HG02885 (cell line): ENCODE results near the gene BECN2.
A peak's percentile ranks its signal among the peaks of the same experiment; 100 is the strongest.
"Not testable (repeated sequence)": the region's sequence is repeated elsewhere in the genome, so short reads cannot be mapped to it uniquely, and the experiment has no call there.

ENCODE experiments used
- ATAC-seq: cut with Tn5 transposase; IDR thresholded peaks from one replicate; pipeline ENCODE4 v1.9.1; 2021; ENCODE audit warnings: mild to moderate bottlenecking; ENCODE audit not compliant: unreplicated experiment, poor library complexity

BECN2 gene

DNA sequence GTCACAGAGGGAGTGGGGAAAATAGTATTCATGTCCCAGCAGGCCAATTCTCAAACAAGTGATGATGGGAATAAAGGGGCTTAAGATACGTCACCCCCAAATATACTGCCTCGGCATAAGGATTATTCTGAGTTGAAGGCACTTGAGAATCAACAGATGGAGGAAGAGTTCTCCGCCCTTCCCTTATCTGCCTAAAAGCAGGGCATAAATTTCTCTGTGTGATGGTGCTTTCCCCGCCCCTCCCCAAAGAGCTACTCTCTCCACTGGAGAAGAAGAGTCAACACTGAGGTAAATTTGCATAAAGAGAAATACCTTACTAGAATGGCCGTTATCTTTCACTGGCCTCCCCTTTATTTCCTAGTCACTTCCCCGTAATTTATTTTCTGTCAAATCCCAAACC lies 18.7 kb downstream of the BECN2 start:
- ATAC-seq: no peak

DNA sequence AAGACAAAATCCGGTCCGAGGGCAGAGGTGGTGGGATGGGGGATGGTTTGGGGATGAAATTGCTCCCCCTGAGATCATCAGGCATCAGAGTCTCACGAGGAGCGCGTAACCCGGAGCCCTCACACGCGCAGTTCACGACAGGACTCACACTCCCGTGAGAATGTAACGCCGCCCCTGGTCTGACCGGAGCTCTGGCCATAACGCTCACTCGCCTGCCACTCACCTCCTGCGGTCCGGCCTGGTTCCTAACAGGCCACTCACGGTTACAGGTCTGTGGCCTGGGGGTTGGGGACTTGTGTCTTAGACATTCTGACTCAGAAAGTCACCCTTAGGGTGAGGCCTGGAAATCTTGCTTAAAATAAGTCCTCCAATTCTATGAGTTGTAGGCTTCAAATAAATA lies 21.5 kb downstream of the BECN2 start:
- no peak for ATAC-seq

DNA sequence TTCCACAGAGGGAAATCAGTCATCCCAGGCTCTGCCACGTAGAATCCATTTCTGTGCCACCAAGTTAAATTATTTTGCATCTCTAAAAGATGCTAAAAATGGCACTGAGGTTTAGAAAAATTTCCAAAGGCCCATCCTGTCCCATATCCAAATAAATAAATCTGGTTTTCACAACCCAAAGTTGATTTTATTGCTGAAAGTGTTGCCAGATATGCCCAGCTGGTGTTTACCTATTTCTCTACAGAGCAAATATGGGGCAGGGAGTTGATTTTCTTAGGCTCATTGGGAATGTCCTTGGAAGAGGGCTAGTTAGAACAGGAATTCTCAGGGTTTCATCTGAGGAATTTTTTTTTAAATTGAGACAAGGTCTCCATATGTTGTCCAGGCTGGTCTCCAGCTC lies 22.4 kb downstream of the BECN2 start:
- no peak for ATAC-seq

- peak; percentile 68 for ATAC-seq
Measured at GRCh38 chr1:241985787-241986186, 28.2 kb downstream of the BECN2 start.

- not testable (repeated sequence) for ATAC-seq
Measured at GRCh38 chr1:241988389-241988930, 30.9 kb downstream of the BECN2 start.

DNA sequence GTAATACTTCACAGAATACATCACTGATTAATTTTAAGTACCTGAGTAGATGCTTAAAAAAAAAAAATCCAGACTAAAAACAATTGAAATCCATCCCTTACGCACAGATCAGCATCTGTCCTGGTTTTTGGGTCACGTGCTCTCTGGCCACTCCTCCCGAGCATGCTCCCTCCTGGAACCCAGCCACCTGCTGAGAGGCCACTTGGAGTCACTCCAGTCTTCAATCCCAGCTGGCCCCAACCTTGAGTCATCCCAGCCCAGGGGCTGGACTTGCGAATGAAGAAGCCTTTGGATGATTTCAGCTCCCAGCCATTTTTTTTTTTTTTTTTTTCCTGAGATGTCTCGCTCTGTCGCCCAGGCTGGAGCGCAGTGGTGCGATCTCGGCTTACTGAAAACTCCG lies 32.5 kb downstream of the BECN2 start:
- ATAC-seq: no peak

DNA sequence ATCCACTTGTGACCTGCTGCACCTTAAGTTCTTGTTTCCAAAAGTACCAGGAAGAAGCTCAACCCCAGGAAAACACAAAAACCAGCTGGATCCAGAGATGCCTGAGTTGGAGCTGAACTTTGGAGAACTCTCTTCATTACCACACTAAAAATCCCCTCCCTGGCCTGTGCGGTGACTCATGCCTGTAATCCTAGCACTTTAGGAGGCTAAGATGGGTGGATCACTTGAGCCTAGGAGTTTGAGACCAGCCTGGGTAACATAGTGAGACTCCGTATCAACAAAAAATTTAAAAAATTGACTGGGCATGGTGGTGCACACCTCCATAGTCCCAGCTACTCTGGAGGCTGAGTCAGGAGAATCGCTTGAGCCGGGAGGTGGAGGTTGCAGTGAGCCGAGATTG lies 35.2 kb downstream of the BECN2 start:
- ATAC-seq: no peak

GRCh38 chr1:241994171-241994570 lies 36.6 kb downstream of the BECN2 start:
- no peak for ATAC-seq

DNA sequence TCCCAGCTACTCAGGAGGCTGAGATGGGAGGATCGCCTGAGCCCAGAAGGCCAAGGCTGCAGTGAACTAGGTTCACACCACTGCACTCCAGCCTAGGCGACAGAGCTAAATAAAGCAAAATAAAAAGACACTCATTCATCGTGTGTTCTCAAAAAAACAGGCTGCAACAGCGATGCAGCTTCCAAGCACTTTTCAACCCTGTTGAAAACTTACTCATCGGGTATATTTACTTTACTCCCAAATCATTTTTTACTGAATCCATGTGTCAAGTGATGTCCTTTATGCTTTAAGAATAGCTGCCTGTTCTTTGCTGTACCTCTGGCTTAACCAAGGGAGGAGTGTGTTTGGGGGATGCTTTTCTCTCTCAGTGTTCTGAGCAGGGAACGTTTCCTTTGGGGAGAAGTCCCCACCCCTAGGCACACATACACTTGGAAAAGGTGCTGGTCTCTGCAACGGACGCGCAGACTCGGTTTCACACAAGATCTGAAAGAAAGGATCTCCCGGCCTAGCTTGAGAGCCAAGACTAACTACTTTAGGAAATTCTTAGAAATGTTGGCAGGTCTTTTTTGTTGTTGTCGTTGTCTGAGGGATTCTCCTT lies 39.9 kb downstream of the BECN2 start:
- ATAC-seq: no peak

- peak; percentile 92 for ATAC-seq
Measured at GRCh38 chr1:241998412-241998921, 40.9 kb downstream of the BECN2 start.

DNA sequence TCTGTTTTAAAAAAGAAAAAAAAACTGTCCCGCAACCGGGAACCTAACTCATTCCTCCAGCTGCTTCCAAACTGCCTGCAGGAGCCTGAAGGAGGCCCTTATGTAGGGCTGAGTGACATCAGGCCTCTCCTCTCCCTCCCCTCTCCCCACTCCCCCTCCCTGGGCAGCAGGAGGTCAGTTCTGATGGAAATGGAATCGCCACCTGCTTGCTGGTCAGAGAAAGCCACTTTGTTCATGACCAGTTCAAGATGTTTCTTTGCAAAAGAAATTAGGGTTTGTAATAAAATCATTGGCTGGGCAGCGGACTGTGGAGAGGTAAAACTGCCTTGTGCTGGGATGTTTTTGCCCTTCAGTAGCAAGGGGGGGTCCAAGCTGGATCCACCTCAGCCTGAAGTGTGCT lies 41.5 kb downstream of the BECN2 start, which contains the start of gene MAP1LC3C:
TSS of gene MAP1LC3C (minus strand) at position 73 of the 400 bp plus-strand sequence. CDS start 90 bp downstream, outside the sequence.
- no peak for ATAC-seq

- no peak for ATAC-seq
Measured at GRCh38 chr1:242000434-242000833, 42.9 kb downstream of the BECN2 start.

- ATAC-seq: no peak
Measured at GRCh38 chr1:242002072-242002471, 44.5 kb downstream of the BECN2 start.

DNA sequence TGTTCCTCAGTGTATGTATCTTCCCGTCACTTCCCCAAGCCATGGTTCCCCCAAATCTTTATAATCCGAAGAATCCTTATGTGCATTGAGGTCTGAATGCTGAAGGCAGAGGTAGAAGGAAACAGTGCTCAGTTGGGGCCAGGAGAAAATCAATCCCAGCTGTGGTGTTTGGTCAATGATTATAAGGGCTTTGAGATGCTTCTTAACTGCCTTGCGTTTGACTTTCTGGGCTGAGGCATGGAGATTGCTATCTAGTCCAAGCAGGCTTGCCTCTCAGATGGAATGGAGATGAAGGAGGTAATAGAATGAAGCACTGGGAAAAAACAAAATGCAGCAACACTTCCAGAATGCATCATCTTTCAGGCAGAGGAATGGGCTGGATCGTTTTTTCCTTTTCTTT lies 44.9 kb downstream of the BECN2 start:
- ATAC-seq: no peak

DNA sequence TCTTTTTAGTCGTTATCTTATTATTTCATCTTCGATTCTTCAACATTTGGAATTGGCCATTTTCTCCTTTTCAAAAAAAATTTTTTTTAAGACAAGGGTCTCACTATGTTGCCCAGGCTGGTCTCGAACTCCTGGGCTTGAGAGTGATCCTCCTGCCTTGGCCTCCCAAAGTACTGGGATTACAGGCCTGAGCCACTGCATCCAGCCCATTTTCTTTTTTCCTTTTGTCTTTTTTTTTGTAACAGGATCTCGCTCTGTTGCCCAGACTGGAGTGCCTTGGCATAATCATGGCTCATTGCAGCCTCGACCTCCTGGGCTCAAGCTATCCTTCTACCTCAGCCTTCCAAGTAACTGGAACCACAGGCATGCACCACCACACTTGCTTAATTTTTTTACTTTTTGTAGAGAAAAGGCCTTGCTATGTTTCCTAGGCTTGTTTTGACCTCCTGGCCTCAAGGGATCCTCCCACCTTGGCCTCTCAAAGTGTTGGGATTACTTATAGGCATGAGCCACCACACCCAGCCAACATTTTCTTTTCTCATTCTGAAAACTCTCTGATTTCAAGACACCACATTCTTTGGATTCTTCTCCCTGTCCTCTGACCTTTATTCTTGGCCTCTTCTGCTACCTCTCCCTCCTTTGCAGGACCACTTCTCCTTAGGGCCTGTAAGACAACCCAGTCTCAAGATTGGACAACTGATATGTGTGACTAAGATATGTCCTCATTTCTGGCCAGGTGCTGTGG lies 47.4 kb downstream of the BECN2 start:
- ATAC-seq: no peak

DNA sequence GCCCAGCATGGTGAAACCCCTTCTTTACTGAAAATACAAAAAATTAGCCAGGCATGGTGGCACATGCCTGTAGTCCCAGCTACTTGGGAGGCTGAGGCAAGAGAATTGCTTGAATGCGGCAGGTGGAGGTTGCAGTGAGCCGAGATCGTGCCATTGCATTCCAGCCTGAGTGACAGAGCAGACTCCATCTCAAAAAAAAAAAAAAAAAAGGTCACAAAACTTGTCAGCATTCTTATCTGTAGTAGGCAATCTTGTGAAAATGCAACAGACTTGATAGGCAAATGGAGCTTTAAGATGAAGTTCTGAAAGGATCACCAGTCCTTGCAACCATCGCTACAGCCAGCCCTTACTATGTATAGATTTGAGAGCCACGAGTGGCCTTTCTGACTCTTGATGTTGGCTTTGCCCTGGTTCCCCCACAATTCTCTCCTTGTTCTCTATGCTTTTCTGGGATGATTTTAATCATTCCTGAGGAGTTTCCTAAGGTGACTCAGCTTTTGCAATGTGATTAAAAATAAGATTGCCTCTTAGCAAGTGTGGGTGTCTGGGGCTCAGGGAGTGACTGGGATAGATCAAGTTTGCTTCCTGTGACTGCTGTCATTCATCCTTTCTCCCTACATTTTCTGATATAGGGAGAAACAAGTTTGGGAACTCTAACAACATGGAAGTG lies 48.4 kb downstream of the BECN2 start:
- no peak for ATAC-seq

- ATAC-seq: no peak
Measured at GRCh38 chr1:242006976-242007375, 49.4 kb downstream of the BECN2 start.
